ENCODE results near the gene CWF19L1. TPM values are rescaled to one million over a fixed set of nuclear protein-coding genes. Genes with fewer than 3 reads are reported as not detected.
A peak's percentile ranks its signal among the peaks of the same experiment; 100 is the strongest.

Gene CWF19L1
- polyA plus RNA-seq, 1 of the 3 experiments (the other 2 are of a cell fraction): 7.1 TPM

DNA sequence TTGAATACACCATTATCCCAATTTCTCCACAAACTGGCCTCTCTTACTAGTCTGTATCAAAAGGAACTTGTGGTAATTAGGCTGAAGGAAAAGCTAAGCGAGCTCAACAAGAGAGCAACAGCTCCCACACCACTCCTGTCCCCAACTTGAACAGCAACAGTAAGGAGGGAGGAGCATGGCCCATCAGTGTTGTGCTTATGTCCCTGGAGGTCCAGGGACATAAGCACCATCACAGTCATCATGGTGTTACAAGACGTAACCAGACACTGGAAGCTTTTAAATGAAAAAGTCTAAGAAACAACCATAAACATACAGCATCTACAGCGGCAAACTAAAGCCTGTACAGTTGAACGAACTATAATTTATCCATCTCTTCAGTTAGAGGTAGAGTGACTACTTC lies 82.6 kb downstream of the CWF19L1 start:
- H3K4me1 ChIP-seq (ENCODE audit: control insufficient read depth in 1 of 2, insufficient read depth in 2 of 2, low read depth in 1 of 2, low read length in 1 of 2): peaks cover 14 to 23% of the 10 kb centered on the region in 2 experiments; a peak in 3 of 4 replicates
- peak overlapping the region; percentile 81 for H3K4me2 ChIP-seq
- H3K27me3 ChIP-seq (ENCODE audit: insufficient read depth): no peaks in the 10 kb centered on the region
- H3F3A ChIP-seq (replicated peaks; ENCODE audit: insufficient read depth): peaks cover 10% of the 10 kb centered on the region
- POLR2A ChIA-PET: interaction anchor here (0.9 kb wide), 1 partner anchor 11 kb away, joined by 4 read pairs; no protein-coding TSS in a partner anchor
- 12% methylated on average over 4 of the region's 4 CpGs for WGBS (ENCODE audit: low lambda C conversion rate)
- H3K27ac ChIP-seq (ENCODE audit: low read depth in 2 of 2, low read length in 1 of 2): peak overlapping the region; percentile 55 to 84
- H3K79me2 ChIP-seq (ENCODE audit: insufficient read depth): peaks cover 90% of the 10 kb centered on the region
- H3K9me3 ChIP-seq: no peaks in the 10 kb centered on the region
- DNase-seq: peak; percentile 46
- H3K36me3 ChIP-seq (replicated peaks in 1 of 2; ENCODE audit: control insufficient read depth in 1 of 2, insufficient read depth in 2 of 2, low read length in 1 of 2): peaks cover 49 to 56% of the 10 kb centered on the region in 2 experiments
- TF ChIP-seq, protein P1, sequence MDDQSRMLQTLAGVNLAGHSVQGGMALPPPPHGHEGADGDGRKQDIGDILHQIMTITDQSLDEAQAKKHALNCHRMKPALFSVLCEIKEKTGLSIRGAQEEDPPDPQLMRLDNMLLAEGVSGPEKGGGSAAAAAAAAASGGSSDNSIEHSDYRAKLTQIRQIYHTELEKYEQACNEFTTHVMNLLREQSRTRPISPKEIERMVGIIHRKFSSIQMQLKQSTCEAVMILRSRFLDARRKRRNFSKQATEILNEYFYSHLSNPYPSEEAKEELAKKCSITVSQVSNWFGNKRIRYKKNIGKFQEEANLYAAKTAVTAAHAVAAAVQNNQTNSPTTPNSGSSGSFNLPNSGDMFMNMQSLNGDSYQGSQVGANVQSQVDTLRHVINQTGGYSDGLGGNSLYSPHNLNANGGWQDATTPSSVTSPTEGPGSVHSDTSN (IDR thresholded peaks at IDR 0.05): no peak
- TF ChIP-seq CHD2 (IDR thresholded peaks at IDR 0.05; ENCODE audit: low read length, partially characterized antibody): no peak
- no peak for TF ChIP-seq TCF12 (IDR thresholded peaks at IDR 0.05)
- TF ChIP-seq NRF1 (IDR thresholded peaks at IDR 0.05; ENCODE audit: low read depth, low read length): no peak
- no peak for TF ChIP-seq EZH2phosphoT487 (IDR thresholded peaks at IDR 0.05; ENCODE audit: borderline replicate concordance, low read depth)
- TF ChIP-seq, protein P2, sequence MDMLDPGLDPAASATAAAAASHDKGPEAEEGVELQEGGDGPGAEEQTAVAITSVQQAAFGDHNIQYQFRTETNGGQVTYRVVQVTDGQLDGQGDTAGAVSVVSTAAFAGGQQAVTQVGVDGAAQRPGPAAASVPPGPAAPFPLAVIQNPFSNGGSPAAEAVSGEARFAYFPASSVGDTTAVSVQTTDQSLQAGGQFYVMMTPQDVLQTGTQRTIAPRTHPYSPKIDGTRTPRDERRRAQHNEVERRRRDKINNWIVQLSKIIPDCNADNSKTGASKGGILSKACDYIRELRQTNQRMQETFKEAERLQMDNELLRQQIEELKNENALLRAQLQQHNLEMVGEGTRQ (IDR thresholded peaks at IDR 0.05; ENCODE audit: borderline replicate concordance, low read depth, low read length): no peak
- no peak for TF ChIP-seq YY1 (IDR thresholded peaks at IDR 0.05; ENCODE audit: low read depth)
- TF ChIP-seq, protein P3, sequence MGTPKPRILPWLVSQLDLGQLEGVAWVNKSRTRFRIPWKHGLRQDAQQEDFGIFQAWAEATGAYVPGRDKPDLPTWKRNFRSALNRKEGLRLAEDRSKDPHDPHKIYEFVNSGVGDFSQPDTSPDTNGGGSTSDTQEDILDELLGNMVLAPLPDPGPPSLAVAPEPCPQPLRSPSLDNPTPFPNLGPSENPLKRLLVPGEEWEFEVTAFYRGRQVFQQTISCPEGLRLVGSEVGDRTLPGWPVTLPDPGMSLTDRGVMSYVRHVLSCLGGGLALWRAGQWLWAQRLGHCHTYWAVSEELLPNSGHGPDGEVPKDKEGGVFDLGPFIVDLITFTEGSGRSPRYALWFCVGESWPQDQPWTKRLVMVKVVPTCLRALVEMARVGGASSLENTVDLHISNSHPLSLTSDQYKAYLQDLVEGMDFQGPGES (IDR thresholded peaks at IDR 0.05; ENCODE audit: low read depth, low read length): no peak
- peak overlapping the region; percentile 93; the same call in 1 of the 2 replicates for H2AFZ ChIP-seq (ENCODE audit: low read depth)
- H3K9me2 ChIP-seq: no peaks in the 10 kb centered on the region
- H3K9ac ChIP-seq: peak overlapping the region; percentile 87
- H4K20me1 ChIP-seq (ENCODE audit: insufficient read depth): no peaks in the 10 kb centered on the region
- CTCF ChIA-PET: interaction anchor here (1.1 to 2.5 kb wide), 4 partner anchors 10 to 339 kb away, joined by 4 to 10 read pairs (median 6); no protein-coding TSS in a partner anchor
- peak overlapping the region; percentile 95 to 96 for H3K4me3 ChIP-seq (ENCODE audit: low read depth in 2 of 2, low read length in 1 of 2)

DNA sequence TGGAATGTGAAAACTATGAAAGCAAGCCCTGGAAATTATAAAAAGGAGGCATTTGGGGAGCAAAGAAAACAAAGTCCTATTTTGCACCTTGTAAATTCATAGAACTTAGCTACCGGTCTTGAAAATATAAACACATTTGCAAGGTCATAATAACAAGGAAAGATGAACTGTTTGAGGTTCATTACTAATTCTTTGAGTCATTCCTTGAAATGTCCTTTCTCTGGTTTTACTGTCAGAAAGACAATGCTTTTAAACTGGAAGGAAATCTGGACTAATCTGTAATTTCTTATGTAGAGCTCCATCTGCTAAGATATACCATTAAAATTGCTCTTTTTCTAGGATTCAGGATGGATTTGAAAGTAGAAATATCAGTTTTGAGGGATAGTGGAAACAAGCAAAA lies 83.0 kb downstream of the CWF19L1 start:
- H3K4me3 ChIP-seq (ENCODE audit: low read depth in 2 of 2, low read length in 1 of 2): peak overlapping the region; percentile 95 to 96
- H4K20me1 ChIP-seq (ENCODE audit: insufficient read depth): no peaks in the 10 kb centered on the region
- H3K9ac ChIP-seq: peak overlapping the region; percentile 87
- no peaks in the 10 kb centered on the region for H3K9me3 ChIP-seq
- H2AFZ ChIP-seq (ENCODE audit: low read depth): 0 out of 2 replicates have a peak overlapping the region, but pooled peaks have one; percentile 93
- DNase-seq: no peak
- WGBS (ENCODE audit: low lambda C conversion rate): 78% methylated on average over 1 of the region's 1 CpG
- no peaks in the 10 kb centered on the region for H3K27me3 ChIP-seq (ENCODE audit: insufficient read depth)
- H3F3A ChIP-seq (replicated peaks; ENCODE audit: insufficient read depth): peaks cover 8% of the 10 kb centered on the region
- ChIA-PET POLR2A (interaction anchor here (0.9 kb wide), 1 partner anchor 11 kb away, joined by 4 read pairs; no protein-coding TSS in a partner anchor), CTCF (interaction anchor here (1.1 to 2.5 kb wide), 4 partner anchors 9 to 338 kb away, joined by 4 to 10 read pairs (median 6); no protein-coding TSS in a partner anchor)
- H3K79me2 ChIP-seq (ENCODE audit: insufficient read depth): peaks cover 94% of the 10 kb centered on the region
- H3K9me2 ChIP-seq: no peaks in the 10 kb centered on the region
- H3K4me2 ChIP-seq: peak overlapping the region; percentile 81
- peaks cover 48 to 54% of the 10 kb centered on the region in 2 experiments for H3K36me3 ChIP-seq (replicated peaks in 1 of 2; ENCODE audit: control insufficient read depth in 1 of 2, insufficient read depth in 2 of 2, low read length in 1 of 2)
- H3K4me1 ChIP-seq (ENCODE audit: control insufficient read depth in 1 of 2, insufficient read depth in 2 of 2, low read depth in 1 of 2, low read length in 1 of 2): peaks cover 14 to 23% of the 10 kb centered on the region in 2 experiments; a peak in 3 of 4 replicates
- peak overlapping the region in 1 of 2 experiments; percentile 55; a peak in 1 of 4 replicates for H3K27ac ChIP-seq (ENCODE audit: low read depth in 2 of 2, low read length in 1 of 2)
- TF ChIP-seq, protein P4, sequence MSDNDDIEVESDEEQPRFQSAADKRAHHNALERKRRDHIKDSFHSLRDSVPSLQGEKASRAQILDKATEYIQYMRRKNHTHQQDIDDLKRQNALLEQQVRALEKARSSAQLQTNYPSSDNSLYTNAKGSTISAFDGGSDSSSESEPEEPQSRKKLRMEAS (IDR thresholded peaks at IDR 0.05; ENCODE audit: low read depth): no peak
- TF ChIP-seq SIN3A (IDR thresholded peaks at IDR 0.05; ENCODE audit: borderline replicate concordance, low read depth, low read length) (no peak), MEF2A (IDR thresholded peaks at IDR 0.05; ENCODE audit: borderline replicate concordance, low read depth) (no peak), MXI1 (IDR thresholded peaks at IDR 0.05; ENCODE audit: low read depth, low read length) (no peak), SMC3 (IDR thresholded peaks at IDR 0.05; ENCODE audit: low read depth, low read length) (no peak), TCF12 (IDR thresholded peaks at IDR 0.05) (no peak), RCOR1 (IDR thresholded peaks at IDR 0.05; ENCODE audit: low read length) (no peak), TEAD4 (IDR thresholded peaks at IDR 0.05; ENCODE audit: borderline replicate concordance, insufficient read depth) (no peak), GATA2 (CRISPR knock-in tag; IDR thresholded peaks at IDR 0.05) (no peak), NRF1 (IDR thresholded peaks at IDR 0.05; ENCODE audit: low read depth, low read length) (no peak), RXRA (IDR thresholded peaks at IDR 0.05; ENCODE audit: borderline replicate concordance, low read depth) (no peak)
- TF ChIP-seq, protein P2 (IDR thresholded peaks at IDR 0.05; ENCODE audit: borderline replicate concordance, low read depth, low read length): no peak
- TF ChIP-seq, protein P5, sequence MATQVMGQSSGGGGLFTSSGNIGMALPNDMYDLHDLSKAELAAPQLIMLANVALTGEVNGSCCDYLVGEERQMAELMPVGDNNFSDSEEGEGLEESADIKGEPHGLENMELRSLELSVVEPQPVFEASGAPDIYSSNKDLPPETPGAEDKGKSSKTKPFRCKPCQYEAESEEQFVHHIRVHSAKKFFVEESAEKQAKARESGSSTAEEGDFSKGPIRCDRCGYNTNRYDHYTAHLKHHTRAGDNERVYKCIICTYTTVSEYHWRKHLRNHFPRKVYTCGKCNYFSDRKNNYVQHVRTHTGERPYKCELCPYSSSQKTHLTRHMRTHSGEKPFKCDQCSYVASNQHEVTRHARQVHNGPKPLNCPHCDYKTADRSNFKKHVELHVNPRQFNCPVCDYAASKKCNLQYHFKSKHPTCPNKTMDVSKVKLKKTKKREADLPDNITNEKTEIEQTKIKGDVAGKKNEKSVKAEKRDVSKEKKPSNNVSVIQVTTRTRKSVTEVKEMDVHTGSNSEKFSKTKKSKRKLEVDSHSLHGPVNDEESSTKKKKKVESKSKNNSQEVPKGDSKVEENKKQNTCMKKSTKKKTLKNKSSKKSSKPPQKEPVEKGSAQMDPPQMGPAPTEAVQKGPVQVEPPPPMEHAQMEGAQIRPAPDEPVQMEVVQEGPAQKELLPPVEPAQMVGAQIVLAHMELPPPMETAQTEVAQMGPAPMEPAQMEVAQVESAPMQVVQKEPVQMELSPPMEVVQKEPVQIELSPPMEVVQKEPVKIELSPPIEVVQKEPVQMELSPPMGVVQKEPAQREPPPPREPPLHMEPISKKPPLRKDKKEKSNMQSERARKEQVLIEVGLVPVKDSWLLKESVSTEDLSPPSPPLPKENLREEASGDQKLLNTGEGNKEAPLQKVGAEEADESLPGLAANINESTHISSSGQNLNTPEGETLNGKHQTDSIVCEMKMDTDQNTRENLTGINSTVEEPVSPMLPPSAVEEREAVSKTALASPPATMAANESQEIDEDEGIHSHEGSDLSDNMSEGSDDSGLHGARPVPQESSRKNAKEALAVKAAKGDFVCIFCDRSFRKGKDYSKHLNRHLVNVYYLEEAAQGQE (IDR thresholded peaks at IDR 0.05; ENCODE audit: low read depth, low read length): no peak
